ENCODE measurements around the gene GET3.
"Not testable (repeated sequence)": the region's sequence is repeated elsewhere in the genome, so short reads cannot be mapped to it uniquely, and the experiment has no call there.

The GET3 gene

GRCh38 chr19:12736995-12737834, at the start of gene GET3:
GET3 (plus strand) TSS chr19:12737497; CDS start chr19:12737506, 9 bp downstream.
- peak; percentile 99 for DNase-seq

DNA sequence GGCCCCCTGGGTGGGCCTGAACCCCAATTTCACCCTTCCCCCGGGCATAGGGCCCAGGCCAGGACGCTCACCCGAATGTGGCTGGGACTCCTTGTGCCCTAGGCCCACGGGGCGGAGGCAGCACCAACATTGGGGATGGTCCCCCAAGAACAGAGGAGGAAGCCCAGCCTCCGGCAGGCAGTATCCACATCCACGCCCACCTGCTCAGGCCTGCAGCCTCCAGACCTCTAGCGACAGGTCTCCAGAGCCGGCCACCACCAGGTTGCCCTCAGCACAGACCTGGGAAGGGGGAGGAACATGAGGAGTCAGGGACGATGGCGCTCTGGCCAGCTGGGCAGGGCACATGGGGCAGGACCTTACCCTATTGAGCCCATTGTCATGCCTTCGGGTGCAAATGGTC, 48.3 kb upstream of the GET3 start:
- no peak for DNase-seq

DNA sequence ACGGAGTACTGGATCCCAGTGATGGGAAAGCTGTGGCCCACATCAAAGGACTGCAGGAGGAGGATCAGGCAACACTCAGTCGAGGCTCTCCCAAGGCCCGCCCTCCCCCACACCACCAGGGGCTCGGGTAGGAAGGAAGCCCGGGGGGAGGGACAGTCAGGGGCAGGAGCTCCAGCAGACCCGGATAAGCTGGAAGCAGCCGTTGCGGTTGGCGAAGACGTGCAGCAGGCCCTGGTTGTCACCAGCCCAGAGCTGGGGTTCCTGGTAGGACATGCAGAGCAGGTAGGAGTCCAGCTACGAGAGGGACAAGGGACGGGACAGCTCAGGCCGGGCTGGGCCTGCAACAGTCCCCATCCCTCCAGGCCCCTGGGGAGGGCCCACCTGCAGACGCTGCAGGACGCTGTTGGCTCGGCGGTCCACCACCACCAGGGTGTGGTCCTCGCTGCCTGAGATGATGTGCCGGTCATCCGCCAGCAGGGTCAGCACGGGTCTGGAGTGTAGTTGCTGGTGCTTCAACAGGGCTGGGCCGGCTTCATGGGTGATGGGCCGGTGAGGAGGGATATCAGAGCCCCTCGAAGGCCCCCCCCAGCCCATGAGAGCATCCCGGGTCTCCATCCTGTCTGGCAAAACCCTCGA, 47.6 kb upstream of the GET3 start:
- no peak for DNase-seq

GRCh38 chr19:12692960-12693359, 44.3 kb upstream of the GET3 start:
- no peak for DNase-seq

DNA sequence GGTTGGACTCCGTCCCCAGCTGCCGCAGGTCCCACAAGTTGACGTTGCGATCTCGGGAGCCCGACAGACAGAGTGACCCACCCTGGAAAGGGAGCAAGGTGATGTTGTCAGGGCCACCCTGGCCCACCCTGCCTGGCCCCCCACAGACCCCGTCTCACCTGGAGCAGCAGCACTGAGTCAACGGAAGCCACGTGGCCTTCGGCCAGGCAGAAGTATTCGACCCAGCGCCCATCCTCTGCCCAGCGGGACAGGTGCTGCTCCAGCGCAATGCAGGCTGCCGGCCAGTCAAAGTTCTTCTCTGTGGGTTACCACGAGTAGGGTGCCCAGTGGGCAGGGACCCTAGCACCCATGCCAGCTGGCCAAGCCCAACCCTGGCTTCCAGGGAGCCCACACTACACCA, 42.7 kb upstream of the GET3 start:
- no peak for DNase-seq

GRCh38 chr19:12695096-12695495, 42.2 kb upstream of the GET3 start:
- DNase-seq = no peak

DNA sequence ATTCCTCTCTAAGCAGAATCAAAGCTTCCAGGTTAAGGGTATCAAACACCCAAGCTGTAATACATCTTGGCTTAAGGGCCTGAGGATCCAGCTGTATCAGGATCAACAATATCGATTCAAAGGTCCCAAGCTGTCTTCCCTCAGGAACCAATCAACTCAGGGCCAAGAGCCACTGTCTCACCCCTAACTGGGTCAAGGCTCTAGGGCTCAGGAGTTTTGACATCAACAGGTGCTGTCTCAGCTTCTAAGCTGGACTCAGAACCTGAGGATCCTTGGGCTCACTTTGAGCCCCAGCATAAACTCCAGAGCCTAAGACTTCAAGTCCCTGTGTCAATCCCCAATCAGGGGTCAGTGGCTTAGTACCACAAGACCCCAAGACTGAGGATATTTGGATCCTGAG, 41.8 kb upstream of the GET3 start:
- DNase-seq = no peak

DNA sequence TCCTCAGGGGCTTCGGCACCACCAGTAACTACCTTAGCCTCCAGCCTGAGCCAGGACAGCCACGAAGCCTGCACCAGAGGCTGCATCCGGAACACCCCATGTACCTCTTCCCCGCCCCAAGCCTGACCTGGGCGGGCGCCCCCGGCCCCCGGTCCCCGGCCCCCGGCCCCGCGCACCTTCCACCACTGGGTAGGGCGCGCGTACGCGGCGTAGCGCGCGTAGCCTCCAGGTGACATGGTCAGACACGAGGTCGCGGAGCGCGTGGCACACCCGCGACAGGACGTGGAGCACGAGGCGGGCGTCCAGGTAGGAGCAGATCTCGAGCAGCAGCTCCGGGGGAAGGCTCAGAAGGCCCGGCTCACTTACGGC, 41.3 kb upstream of the GET3 start:
- DNase-seq = no peak

- peak; percentile 67 for DNase-seq
Measured at GRCh38 chr19:12696366-12697335, 40.6 kb upstream of the GET3 start, which contains the start of gene FBXW9. FBXW9 (minus strand) TSS chr19:12696631; CDS start chr19:12696581, 50 bp downstream.

- DNase-seq = not testable (repeated sequence)
Measured at GRCh38 chr19:12697425-12697824, 39.9 kb upstream of the GET3 start.

GRCh38 chr19:12698138-12698537, 39.2 kb upstream of the GET3 start:
- no peak for DNase-seq

GRCh38 chr19:12701596-12702282, 35.6 kb upstream of the GET3 start:
- no peak for DNase-seq

GRCh38 chr19:12703046-12703445, 34.3 kb upstream of the GET3 start:
- no peak for DNase-seq

DNA sequence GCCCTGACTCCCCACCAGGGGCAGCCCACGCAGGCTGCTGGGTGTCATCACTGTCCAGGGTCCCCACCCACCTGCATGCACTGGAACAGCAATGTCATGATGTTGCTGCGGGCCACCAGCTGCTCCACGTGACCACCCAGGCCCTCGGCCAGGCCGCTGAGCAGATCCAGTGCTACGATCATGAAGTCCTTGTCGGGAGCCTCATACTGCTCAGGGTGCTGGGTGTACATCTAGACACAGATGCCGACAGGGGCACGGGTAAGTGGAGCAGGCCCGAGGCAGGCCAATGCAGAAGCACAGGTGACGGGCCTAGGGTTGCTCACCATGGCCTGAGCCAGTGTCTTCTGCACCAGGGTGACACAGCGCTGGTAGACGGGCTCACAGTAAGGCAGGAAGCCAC, 32.1 kb upstream of the GET3 start:
- no peak for DNase-seq

DNA sequence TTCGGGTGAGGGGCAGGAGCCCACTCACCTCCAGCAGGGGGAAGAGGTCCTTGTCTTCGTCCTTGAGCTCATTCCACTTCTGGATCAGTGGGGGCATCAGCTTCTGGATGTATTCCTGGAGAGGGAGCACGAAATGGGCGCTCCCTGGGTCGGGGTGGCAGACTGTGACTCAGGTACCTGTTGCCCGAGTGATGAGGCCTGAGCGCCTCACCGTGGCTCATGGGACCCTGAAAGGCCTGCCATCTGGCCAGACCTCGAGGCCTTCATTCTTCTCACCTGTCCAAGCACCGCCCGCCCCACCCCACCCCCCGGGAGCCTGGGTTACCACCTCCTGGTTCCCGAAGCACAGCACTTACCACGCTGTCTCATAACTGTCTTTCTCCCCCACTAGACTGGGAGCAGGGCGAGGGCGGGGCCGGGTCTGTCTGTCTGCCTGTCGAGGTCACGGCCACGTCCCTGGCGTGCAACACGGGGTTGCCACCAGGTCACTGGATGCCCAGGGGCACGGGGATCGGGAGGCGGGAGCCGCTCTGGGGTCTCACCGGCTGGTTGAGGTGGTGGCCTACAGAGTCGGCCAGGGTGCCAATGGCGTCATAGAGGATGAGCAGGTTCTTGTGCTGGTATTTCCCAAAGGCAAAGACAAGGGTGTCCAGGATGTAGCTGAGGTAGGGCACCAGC, 31.5 kb upstream of the GET3 start:
- DNase-seq = no peak

DNA sequence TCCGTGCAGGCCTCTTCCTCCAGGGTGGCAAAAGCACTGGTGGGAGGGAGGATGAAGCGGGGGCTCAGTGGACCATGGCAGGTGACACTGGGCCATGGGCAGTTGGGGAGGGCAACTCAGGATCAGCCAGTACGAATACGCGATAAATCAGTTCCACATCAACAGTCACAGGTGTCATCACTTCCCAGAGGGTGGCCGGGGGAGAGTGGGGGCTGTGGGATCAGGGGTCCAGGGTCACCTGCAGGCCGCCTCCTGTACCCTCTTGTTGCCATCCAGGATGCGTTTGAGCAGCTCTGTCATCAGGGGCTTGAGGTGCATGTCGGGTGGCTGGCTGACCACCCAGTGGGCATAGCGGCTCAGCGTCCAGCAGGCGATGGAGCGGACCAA, 31.0 kb upstream of the GET3 start:
- no peak for DNase-seq

- DNase-seq = no peak
Measured at GRCh38 chr19:12708641-12709040, 28.7 kb upstream of the GET3 start.

GRCh38 chr19:12711187-12711586, 26.1 kb upstream of the GET3 start:
- DNase-seq = no peak

- not testable (repeated sequence) for DNase-seq
Measured at GRCh38 chr19:12712077-12712476, 25.2 kb upstream of the GET3 start.

GRCh38 chr19:12713304-12713703, 24.0 kb upstream of the GET3 start:
- DNase-seq = not testable (repeated sequence)

GRCh38 chr19:12715102-12715501, 22.2 kb upstream of the GET3 start:
- no peak for DNase-seq

- DNase-seq = no peak
Measured at GRCh38 chr19:12715929-12716328, 21.4 kb upstream of the GET3 start.

Measured in NCI-H2029 treated with DMSO at 0.1 percent for 48 hours (cell line).